ENCODE results near the gene OGFOD3. TPM values are rescaled to one million over a fixed set of nuclear protein-coding genes. Genes with fewer than 3 reads are reported as not detected.

The OGFOD3 gene
- total and polyA plus RNA-seq, 9 of the 15 experiments (the other 6 are each of a cell fraction or from before 2014, with no cell fraction given): 0.69 to 44.7 (median 18.9) TPM

- TF ChIP-seq, protein P1, sequence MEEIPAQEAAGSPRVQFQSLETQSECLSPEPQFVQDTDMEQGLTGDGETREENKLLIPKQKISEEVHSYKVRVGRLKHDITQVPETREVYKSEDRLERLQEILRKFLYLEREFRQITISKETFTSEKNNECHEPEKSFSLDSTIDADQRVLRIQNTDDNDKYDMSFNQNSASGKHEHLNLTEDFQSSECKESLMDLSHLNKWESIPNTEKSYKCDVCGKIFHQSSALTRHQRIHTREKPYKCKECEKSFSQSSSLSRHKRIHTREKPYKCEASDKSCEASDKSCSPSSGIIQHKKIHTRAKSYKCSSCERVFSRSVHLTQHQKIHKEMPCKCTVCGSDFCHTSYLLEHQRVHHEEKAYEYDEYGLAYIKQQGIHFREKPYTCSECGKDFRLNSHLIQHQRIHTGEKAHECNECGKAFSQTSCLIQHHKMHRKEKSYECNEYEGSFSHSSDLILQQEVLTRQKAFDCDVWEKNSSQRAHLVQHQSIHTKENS (CRISPR knock-in tag; IDR thresholded peaks at IDR 0.05): no peak
- TF ChIP-seq CSDE1 (IDR thresholded peaks at IDR 0.05) (no peak), MYNN (IDR thresholded peaks at IDR 0.05) (peak; percentile 36; the same call in 1 of the 2 replicates), MYNN (CRISPR knock-in tag; IDR thresholded peaks at IDR 0.05) (no peak), SRF (CRISPR knock-in tag; IDR thresholded peaks at IDR 0.05) (no peak), SIN3A (IDR thresholded peaks at IDR 0.05; ENCODE audit: borderline replicate concordance in 2 of 2, control insufficient read depth in 1 of 2, low read depth in 2 of 2, low read length in 2 of 2) (0 out of 4 replicates have a peak, but pooled peaks of 1 of the 2 experiments have one; percentile 63), NR2C2 (CRISPR knock-in tag; IDR thresholded peaks at IDR 0.05) (no peak), NR2C2 (tag; IDR thresholded peaks at IDR 0.05) (no peak), MYC (IDR thresholded peaks at IDR 0.05; ENCODE audit: low read depth, low read length) (no peak), MYC (CRISPR knock-in tag; IDR thresholded peaks at IDR 0.05; ENCODE audit: borderline replicate concordance, low read depth) (no peak), SAFB (IDR thresholded peaks at IDR 0.05; ENCODE audit: borderline replicate concordance, low read depth, low read length) (no peak), MAX (CRISPR knock-in tag; IDR thresholded peaks at IDR 0.05) (0 out of 2 replicates have a peak, but pooled peaks have one; percentile 32), ZNF133 (CRISPR knock-in tag; IDR thresholded peaks at IDR 0.05) (no peak), KLF13 (tag; IDR thresholded peaks at IDR 0.05; ENCODE audit: borderline replicate concordance, low read depth) (peak; percentile 62; the same call in 1 of the 2 replicates), MECOM (CRISPR knock-in tag; IDR thresholded peaks at IDR 0.05) (no peak), UBTF (IDR thresholded peaks at IDR 0.05; ENCODE audit: borderline replicate concordance in 1 of 2, low read depth in 2 of 2, low read length in 2 of 2) (no peak), MBD2 (IDR thresholded peaks at IDR 0.05; ENCODE audit: borderline replicate concordance, low read depth) (0 out of 2 replicates have a peak, but pooled peaks have one; percentile 13), EHMT2 (IDR thresholded peaks at IDR 0.05) (peak; percentile 59; the same call in 1 of the 2 replicates)
- TF ChIP-seq, protein P2, sequence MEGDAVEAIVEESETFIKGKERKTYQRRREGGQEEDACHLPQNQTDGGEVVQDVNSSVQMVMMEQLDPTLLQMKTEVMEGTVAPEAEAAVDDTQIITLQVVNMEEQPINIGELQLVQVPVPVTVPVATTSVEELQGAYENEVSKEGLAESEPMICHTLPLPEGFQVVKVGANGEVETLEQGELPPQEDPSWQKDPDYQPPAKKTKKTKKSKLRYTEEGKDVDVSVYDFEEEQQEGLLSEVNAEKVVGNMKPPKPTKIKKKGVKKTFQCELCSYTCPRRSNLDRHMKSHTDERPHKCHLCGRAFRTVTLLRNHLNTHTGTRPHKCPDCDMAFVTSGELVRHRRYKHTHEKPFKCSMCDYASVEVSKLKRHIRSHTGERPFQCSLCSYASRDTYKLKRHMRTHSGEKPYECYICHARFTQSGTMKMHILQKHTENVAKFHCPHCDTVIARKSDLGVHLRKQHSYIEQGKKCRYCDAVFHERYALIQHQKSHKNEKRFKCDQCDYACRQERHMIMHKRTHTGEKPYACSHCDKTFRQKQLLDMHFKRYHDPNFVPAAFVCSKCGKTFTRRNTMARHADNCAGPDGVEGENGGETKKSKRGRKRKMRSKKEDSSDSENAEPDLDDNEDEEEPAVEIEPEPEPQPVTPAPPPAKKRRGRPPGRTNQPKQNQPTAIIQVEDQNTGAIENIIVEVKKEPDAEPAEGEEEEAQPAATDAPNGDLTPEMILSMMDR (IDR thresholded peaks at IDR 0.05 in 2 of 3, conservative IDR thresholded peaks at IDR 0.05 in 1 of 3; ENCODE audit: insufficient read depth in 2 of 3, low read depth in 1 of 3, low read length in 3 of 3): peak in 2 of 3 experiments; percentile 27 to 32; a peak in 2 of 6 replicates
- TF ChIP-seq, protein P3, sequence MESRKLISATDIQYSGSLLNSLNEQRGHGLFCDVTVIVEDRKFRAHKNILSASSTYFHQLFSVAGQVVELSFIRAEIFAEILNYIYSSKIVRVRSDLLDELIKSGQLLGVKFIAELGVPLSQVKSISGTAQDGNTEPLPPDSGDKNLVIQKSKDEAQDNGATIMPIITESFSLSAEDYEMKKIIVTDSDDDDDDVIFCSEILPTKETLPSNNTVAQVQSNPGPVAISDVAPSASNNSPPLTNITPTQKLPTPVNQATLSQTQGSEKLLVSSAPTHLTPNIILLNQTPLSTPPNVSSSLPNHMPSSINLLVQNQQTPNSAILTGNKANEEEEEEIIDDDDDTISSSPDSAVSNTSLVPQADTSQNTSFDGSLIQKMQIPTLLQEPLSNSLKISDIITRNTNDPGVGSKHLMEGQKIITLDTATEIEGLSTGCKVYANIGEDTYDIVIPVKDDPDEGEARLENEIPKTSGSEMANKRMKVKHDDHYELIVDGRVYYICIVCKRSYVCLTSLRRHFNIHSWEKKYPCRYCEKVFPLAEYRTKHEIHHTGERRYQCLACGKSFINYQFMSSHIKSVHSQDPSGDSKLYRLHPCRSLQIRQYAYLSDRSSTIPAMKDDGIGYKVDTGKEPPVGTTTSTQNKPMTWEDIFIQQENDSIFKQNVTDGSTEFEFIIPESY (CRISPR knock-in tag; IDR thresholded peaks at IDR 0.05): peak; percentile 100
Observed at GRCh38 chr17:82388223-82388921, 30.0 kb downstream of the OGFOD3 start (continued).
